ENCODE measurements around the gene TIMM23B. TPM values are rescaled to one million over a fixed set of nuclear protein-coding genes. Genes with fewer than 3 reads are reported as not detected.
"Not testable (repeated sequence)": the region's sequence is repeated elsewhere in the genome, so short reads cannot be mapped to it uniquely, and the experiment has no call there.

The TIMM23B gene, protein sequence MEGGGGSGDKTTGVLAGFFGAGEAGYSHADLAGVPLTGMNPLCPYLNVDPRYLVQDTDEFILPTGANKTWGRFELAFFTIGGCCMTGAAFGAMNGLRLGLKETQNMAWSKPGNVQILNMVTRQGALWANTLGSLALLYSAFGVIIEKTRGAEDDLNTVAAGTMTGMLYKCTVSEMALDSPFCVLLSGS
- 2.8 and 5.2 TPM in 2 replicates for total RNA-seq (2014; rRNA removed; shearing (Covaris generic); ENCODE audit: low replicate concordance)

DNA sequence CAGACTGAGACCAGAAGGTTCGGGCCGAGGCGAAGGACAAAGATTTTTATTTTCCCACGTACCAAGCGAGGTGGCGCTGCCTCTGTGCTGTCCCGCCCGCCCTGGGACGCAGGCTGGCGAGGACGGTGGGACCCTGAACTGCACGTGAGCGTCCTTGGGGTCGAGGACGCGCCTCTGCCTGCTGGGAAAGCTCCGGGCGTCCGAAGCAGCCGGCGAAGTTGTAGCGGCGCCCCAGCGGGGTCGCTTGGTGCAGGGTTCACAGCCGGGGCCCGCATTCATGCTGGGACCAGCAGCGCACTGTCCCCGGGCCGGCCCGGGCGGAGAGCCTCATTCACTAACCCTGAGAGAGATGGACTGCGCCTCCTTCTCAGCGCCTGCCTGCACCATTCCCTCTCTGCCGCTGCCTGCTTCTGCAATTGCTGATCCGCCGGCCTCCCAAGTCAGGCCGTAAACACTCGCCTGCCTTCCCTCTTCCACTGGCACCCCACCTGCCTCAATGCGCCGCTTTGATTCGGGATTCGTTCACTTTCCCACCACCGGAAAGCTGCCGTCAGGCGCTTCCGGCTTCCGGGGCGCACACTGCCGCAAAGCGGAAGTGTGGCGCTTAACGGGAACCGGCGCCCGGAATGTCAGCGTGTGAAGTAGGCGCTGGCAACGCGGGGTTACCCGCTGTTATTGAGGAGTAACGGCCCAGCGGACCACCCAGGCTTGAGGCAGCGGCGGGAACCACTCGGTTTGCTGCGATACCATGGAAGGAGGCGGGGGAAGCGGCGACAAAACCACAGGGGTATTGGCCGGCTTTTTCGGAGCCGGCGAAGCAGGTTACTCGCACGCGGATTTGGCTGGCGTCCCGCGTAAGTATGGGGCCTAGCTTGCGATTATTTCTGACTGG is at the start of gene TIMM23B, which contains the start of gene PARG:
TSS of gene TIMM23B (plus strand) at position 607 of the 892 bp plus-strand sequence. CDS start at position 749, 142 bp downstream.
TSS of gene PARG (minus strand) at position 581 of the 892 bp plus-strand sequence. CDS start at position 279, 302 bp downstream.
- in situ Hi-C loops (cut with HindIII; ENCODE audit: low pct_unique_long_range_greater_than_20kb, low sequenced_read_pairs): not testable (repeated sequence)
- DNase-seq (ENCODE audit: low read depth): peak; percentile 73

DNA sequence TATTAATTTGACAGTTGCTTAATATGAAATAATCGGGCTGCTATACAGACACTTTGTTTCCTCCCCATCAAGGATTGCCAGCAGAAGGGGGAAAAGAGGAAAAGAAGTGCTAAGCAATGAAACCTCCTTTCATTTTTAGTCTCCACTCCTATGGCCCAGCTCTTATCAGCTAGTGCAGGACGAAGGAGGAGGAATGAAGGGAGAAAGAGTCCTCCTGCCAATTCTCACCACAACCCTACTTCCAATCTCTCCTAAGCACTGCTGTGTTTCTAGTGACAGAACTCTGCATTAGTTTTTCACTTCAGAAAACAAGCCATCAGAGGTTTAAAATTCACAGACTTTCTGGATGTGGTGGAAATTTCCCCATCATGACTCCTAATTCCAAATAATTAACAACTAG is 41.9 kb upstream of the TIMM23B start:
- DNase-seq (ENCODE audit: low read depth); in situ Hi-C loops (cut with HindIII; ENCODE audit: low pct_unique_long_range_greater_than_20kb, low sequenced_read_pairs): not testable (repeated sequence)

DNA sequence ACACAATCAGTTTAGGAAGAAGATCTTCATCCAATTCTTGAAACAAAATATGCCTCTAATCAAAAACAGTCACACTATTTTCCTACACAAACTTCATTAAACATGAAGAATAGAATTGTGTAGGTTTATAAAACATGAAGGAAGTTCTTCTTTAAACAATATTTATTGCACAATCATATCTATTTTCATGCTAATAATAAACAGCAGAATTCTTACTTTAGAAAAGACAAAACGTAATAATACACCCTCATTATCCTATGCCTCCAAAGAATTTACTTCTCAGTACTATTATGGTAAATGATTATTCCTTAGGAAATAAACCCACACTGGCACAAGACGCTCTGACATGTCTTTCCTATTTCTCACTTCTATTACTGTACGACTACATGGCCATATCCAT is 41.4 kb upstream of the TIMM23B start:
- DNase-seq (ENCODE audit: low read depth); in situ Hi-C loops (cut with HindIII; ENCODE audit: low pct_unique_long_range_greater_than_20kb, low sequenced_read_pairs): not testable (repeated sequence)

DNA sequence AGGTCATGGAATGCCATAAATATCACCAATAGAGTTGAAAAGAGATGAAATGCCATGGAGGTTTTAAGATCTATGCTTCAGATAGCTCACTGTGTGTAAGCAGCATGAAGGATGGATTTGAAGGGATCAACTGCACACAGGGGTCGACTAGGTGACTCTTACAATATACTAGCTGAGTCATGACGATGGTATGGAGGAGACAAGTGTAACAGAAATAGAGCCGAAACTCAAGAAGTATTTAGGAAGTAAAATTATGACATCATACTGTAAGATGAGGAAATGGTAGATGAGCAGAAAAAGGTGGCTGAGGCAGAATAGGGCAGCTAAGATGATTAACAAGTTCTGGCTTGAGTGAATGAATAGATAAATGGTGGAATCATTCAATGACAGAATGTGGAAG is 38.0 kb upstream of the TIMM23B start:
- DNase-seq (ENCODE audit: low read depth); in situ Hi-C loops (cut with HindIII; ENCODE audit: low pct_unique_long_range_greater_than_20kb, low sequenced_read_pairs): not testable (repeated sequence)

DNA sequence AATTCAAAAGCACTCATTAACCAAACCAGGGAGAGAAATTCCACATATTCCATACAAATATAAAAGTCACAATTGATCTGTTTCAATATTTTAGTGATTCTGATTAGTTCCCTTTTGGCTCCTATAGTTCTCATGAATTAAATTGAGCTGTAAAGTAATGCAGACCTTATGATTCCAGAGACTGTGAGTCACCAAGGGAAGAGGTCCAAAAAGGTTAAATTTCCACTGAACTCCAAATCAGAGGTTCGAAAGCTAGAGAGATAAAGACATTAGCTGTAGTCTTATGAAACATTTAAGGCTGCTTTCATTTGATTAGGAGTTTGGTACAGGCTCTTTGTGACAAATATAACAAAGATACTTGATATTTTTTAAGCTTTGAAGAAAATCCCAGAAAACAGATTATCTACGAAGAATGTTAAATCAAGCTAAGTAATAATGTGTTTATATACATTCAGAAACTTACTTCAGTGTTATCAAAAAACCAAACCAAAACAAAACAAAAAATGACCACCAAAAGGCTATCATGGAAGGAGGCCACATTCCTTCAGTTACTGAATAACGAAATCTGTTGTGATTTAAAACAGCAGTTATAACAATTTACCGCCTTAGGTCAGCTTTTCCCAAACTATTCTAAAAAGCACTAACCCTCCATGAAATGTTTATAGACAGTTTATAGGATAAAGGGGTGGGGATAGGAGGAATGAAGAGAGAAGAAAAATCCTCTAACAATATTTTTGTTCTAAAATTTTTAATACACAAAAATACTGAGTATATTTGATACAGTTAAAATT is 33.4 kb upstream of the TIMM23B start:
- in situ Hi-C loops (cut with HindIII; ENCODE audit: low pct_unique_long_range_greater_than_20kb, low sequenced_read_pairs): not testable (repeated sequence)
- peak; percentile 33 for DNase-seq (ENCODE audit: low read depth)

DNA sequence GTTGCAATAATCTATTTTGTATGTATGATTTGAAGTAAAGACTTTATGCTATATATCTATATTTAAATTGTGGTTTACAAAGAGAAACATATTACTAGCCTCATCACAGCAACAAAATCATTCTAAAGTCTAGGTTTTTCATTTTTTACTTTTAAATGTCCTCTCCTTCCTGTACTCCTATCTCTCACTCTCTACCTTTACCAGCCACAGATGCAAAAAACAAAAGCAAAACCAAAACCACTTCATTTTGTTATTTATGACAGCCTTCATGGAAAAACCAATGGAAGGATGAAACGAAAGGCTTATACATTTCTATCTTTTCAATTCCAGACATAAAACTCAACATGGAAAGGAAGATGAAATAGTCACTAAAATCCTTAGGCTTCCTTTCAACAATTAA is 31.6 kb upstream of the TIMM23B start:
- in situ Hi-C loops (cut with HindIII; ENCODE audit: low pct_unique_long_range_greater_than_20kb, low sequenced_read_pairs); DNase-seq (ENCODE audit: low read depth): not testable (repeated sequence)

DNA sequence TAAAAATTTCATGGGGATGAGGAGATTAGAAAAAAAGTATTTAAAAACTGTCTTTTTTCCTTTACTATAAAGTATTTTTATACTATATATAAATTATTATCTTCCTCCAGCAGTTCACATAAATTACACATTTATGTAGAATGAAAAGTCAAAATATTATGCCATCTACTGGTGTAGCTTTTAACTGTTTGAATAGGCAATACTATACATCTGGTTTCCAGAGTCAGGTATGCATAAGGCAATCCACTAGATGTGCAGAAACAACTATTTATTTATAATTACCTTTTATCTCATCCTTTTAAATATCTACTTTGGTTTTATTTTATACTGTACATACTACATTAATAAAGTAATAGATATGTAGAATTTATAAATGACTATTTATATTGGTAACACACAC is 25.4 kb upstream of the TIMM23B start:
- DNase-seq (ENCODE audit: low read depth); in situ Hi-C loops (cut with HindIII; ENCODE audit: low pct_unique_long_range_greater_than_20kb, low sequenced_read_pairs): not testable (repeated sequence)

DNA sequence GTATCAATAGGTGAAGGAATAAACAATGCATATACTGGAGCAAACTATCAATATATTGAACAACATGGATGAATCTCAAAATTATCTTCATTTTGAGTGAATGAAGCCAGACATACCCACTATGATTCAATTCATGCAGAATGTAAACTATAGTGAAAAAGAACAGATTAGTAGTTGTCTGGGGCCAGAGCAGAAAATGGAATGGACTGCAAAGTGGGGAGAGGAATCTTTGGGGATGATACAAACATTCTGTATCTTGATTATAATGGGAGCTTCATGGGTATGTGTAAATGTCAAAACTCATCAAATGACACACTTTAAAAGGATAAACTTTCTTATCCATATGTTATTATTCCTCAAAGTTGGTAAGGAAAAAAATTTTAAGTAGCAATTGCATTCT is 23.9 kb upstream of the TIMM23B start:
- DNase-seq (ENCODE audit: low read depth); in situ Hi-C loops (cut with HindIII; ENCODE audit: low pct_unique_long_range_greater_than_20kb, low sequenced_read_pairs): not testable (repeated sequence)

DNA sequence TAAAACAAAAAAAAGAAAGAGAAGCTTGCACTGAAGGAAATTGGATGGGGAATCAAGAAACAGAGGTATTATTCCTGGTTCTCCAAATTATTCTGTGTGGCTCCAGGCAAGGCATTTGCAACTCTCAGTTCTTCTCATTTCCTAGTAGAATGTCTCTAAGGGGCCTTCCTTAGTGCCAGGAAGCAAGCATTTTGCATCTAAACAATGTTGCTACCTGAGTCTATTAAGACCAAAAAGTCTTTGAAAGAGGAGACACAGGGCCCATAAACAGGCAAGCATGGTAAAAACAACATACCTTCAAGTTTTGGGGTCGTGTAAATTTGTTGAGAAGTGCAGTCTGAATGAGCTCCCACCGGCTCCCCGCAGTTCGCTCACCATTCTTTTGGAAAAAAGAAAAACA is 19.8 kb upstream of the TIMM23B start:
- in situ Hi-C loops (cut with HindIII; ENCODE audit: low pct_unique_long_range_greater_than_20kb, low sequenced_read_pairs): not testable (repeated sequence)

DNA sequence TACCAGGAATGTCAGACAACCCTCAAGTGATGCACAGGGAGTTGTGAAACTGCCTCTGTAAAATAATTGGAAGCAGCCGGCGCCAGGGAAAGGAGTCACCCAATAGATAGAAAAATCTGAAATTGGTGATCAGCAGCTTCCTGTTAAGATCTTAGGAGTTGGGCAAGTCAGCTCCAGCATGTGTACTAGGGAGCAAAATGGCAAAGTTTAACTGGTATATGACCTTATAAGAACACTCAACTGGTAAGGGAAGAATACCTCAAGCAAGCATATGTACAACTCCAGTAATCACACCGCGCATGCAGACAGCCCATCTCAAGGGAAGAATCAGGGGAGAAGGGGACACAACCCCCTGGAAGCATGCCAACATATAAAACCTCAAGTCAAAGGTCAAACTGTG is 18.3 kb upstream of the TIMM23B start:
- in situ Hi-C loops (cut with HindIII; ENCODE audit: low pct_unique_long_range_greater_than_20kb, low sequenced_read_pairs); DNase-seq (ENCODE audit: low read depth): not testable (repeated sequence)

More for the DNA sequence above, 19.8 kb upstream of the TIMM23B start:
- DNase-seq (ENCODE audit: low read depth): not testable (repeated sequence)

DNA sequence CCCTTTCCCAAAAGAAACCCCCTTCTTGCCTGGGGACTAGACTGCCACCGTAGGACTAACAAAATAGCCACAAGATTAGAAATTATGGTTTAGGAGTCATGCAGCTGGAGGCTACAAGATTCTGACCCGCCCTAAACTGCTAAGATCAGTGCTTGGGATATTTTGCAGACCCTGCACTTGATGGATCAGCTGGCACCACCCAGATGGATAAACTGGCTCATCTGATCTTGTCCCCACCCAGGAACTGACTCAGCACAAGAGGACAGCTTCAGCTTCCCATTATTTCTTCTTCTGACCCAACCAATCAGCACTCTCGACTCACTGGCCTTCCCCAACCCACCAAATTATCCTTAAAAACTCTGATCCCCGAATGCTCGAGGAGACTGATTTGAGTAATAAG is 10.6 kb upstream of the TIMM23B start:
- in situ Hi-C loops (cut with HindIII; ENCODE audit: low pct_unique_long_range_greater_than_20kb, low sequenced_read_pairs): not testable (repeated sequence)

DNA sequence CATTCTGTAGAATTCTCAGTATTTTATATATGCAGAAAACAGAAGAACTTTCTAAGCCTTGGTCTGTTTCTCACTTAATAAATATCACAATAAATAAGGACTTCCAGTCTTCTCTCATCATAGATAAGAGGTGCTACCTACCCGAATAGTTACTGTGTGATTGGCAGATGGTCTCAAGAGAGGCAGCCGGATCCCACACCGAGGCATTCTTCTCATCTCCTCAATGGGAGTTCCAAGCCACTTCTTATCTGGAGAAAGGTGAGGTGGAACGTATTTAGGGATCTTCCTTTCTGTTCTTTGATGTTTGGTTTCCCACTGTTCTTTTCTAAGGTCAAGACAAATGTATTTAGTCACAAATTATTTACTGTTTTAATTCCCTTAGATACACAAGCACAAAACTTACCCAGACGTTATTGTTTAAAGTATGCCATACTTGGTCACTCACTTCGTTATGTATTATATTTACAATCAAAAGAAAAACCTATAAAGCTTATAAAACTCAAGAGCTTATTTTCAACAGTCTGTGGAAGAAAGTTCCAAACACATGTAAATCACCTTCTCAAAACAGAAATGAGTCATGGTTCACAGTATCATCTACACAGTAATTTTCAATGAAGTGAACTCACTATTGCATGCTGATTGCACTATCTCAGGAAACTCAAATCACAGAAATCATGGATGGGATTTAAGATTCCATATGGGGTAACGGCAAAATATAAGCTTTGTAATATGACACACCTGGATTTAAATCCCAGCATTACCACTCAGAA is 9.7 kb upstream of the TIMM23B start:
- DNase-seq (ENCODE audit: low read depth); in situ Hi-C loops (cut with HindIII; ENCODE audit: low pct_unique_long_range_greater_than_20kb, low sequenced_read_pairs): not testable (repeated sequence)

More for the DNA sequence above, 10.6 kb upstream of the TIMM23B start:
- DNase-seq (ENCODE audit: low read depth): not testable (repeated sequence)

DNA sequence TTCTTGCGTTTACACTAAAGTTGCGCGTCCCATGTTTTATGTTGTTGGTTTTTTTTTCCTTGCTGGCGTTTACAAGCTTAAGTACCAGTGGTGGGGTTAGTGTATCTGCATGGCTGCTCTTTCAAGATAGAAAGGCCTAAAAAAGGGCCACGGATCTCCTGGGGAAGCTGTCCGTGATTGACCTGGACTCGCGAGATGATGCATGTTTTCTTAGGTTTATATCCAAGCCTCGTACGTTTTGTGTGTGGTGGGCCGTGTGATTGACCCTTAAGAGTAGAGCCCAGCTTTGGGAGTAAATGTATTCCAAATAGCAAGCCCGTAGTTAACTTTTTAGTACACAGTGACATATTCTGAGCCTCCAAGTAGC is 469 bp downstream of the TIMM23B start:
- peak; percentile 3 for DNase-seq (ENCODE audit: low read depth)
- in situ Hi-C loops (cut with HindIII; ENCODE audit: low pct_unique_long_range_greater_than_20kb, low sequenced_read_pairs): not testable (repeated sequence)

DNA sequence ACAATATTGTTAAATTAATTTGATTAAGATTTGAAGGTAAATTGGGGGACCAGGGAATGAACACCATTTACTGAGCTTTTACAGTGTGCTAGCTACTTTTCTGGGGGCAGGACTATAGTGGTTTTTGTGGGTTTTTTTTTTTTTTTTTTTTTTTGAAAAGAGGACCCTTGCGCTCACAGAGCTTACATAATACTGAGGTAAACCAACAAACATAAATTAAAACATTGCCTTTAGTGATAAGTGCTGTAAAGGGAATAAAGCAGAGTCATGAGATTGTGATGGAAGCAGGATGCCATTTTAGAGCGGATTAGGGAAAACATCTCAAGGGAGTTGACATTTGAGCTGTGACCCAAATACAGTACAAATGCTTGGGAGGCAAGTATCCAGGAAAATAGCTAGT is 1.8 kb downstream of the TIMM23B start:
- DNase-seq (ENCODE audit: low read depth); in situ Hi-C loops (cut with HindIII; ENCODE audit: low pct_unique_long_range_greater_than_20kb, low sequenced_read_pairs): not testable (repeated sequence)

DNA sequence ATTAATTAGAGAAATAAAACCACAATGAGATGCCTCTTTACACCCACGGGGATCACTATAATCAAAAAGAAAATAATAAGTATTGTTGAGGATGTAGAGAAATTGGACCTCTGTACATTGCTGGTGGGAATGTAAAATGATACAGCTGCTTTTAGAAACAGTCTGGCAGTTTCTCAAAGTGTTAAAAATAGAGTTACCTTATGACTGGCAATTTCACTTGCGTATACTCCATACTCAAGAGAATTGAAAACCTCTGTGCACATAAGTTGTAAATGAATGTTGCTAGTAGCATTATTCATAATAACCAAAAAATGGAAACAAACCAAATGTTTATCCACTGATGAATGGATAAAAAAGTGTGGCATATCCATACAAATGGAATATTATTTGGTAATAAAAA is 6.3 kb downstream of the TIMM23B start:
- in situ Hi-C loops (cut with HindIII; ENCODE audit: low pct_unique_long_range_greater_than_20kb, low sequenced_read_pairs); DNase-seq (ENCODE audit: low read depth): not testable (repeated sequence)

DNA sequence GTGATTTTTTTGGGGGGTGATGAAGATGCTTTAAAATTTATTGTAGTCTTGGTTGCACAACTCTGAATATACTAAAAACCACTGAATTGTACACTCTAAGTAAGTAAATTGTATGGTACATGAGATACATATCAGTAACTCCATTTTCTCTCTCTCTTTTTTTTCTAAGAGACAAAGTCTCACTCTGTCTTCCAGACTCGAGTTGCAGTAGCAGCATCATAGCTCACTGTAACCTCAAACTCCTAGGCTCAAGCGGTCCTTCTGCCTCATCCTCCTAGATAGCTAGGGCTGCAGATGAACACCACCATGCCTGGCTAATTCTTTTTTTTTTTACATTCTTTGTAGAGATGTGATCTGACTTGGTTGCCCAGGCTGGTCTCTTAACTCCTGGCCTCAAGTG is 6.9 kb downstream of the TIMM23B start:
- DNase-seq (ENCODE audit: low read depth); in situ Hi-C loops (cut with HindIII; ENCODE audit: low pct_unique_long_range_greater_than_20kb, low sequenced_read_pairs): not testable (repeated sequence)

DNA sequence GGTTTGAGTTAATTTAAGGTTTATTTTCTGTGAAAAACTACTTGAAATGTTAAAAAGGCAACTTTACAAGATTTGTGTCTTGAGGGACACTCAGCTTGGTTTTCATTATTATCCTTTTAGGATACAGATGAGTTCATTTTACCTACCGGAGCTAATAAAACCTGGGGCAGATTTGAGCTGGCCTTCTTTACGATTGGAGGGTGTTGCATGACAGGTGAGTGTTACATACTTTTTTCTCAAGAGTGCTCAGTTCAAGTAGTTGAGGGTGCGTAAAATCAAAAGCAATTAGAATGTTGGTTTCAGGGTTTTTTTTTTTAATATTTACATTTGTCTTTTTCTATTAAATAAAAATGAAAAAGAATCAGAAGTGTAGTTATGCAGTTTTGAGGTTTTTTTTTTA is 10.2 kb downstream of the TIMM23B start:
- DNase-seq (ENCODE audit: low read depth); in situ Hi-C loops (cut with HindIII; ENCODE audit: low pct_unique_long_range_greater_than_20kb, low sequenced_read_pairs): not testable (repeated sequence)

DNA sequence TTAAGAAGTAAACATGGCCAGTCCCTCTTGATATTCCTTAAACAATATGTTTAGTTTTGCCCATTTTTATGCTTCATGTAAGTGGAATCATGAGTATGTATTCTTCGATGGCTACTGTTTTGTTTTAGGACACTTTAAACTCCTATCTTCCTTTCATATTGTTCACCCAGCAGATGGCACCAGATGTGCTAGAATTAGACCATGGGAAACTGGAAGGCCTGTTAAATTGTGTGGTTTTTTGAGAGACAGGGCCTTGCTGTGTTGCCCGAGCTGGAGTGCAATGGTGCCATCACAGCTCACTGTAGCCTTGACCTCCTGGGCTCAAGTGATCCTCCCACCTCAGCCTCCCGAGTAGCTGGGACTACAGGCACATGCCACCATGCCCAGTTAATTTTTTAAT is 11.3 kb downstream of the TIMM23B start:
- in situ Hi-C loops (cut with HindIII; ENCODE audit: low pct_unique_long_range_greater_than_20kb, low sequenced_read_pairs): not testable (repeated sequence)

More for the DNA sequence above, 11.3 kb downstream of the TIMM23B start:
- peak; percentile 4 for DNase-seq (ENCODE audit: low read depth)

All from Caki2 (cell line).